H1 (cell line): Measurements from ENCODE around the gene TP53BP2.

Experiments used
- CEBPB ChIP-seq: IDR thresholded peaks from 2 replicates; pipeline ENCODE4 v1.6.1; 2012; ENCODE audit warnings: low read depth, low read length
- CREB1 ChIP-seq: IDR thresholded peaks from 2 replicates; pipeline ENCODE4 v1.6.1; 2012; ENCODE audit warnings: inconsistent platforms
- CTCF ChIP-seq, 3 experiments: IDR thresholded peaks; 1 replicate in 2 of 3; 2 replicates in 1 of 3; pipeline versions ENCODE4 v1.5.1 to v1.6.1; 2011; ENCODE audit warnings: low read length in 3 of 3, mild to moderate bottlenecking in 3 of 3, inconsistent platforms in 2 of 3, low read depth in 1 of 3, moderate library complexity in 1 of 3; ENCODE audit not compliant: insufficient read depth in 1 of 3; ENCODE audit errors: control extremely low read depth in 1 of 3
- EZH2 ChIP-seq: fragments of 200-600 bp; sonication (generic); IDR thresholded peaks from 2 replicates; pipeline ENCODE4 v1.7.1; 2012; ENCODE audit warnings: low read depth, mild to moderate bottlenecking, moderate library complexity, low read length, inconsistent platforms; ENCODE audit not compliant: severe bottlenecking
- GTF2F1 ChIP-seq: IDR thresholded peaks from 2 replicates; pipeline ENCODE4 v1.6.1; 2012; ENCODE audit warnings: low read depth, low read length, improper control_type of control experiment, borderline replicate concordance
- POLR2A ChIP-seq, 2 experiments: IDR thresholded peaks; 1 replicate in 1 of 2; 2 replicates in 1 of 2; pipeline ENCODE4 v1.6.1; 2011; ENCODE audit warnings: low read depth in 2 of 2, low read length in 2 of 2, mild to moderate bottlenecking in 2 of 2; ENCODE audit errors: control extremely low read depth in 1 of 2
- POLR2AphosphoS5 ChIP-seq: IDR thresholded peaks from 2 replicates; pipeline ENCODE4 v1.6.1; 2011; ENCODE audit warnings: low read depth, low read length
- SAP30 ChIP-seq: fragments of 300-600 bp; sonication (generic); IDR thresholded peaks from 2 replicates; pipeline ENCODE4 v1.7.1; 2012; ENCODE audit warnings: low read length, moderate library complexity, mild to moderate bottlenecking, inconsistent platforms; ENCODE audit not compliant: insufficient read depth, insufficient replicate concordance
- SIN3A ChIP-seq, 2 experiments: IDR thresholded peaks in 1 of 2; conservative IDR thresholded peaks in 1 of 2; 2 replicates each; pipeline ENCODE4 v1.6.1; 2011 to 2012; ENCODE audit warnings: low read length in 2 of 2, improper control_type of control experiment in 1 of 2, low read depth in 1 of 2, mild to moderate bottlenecking in 1 of 2
- SUZ12 ChIP-seq: fragments of 200-600 bp; sonication (generic); IDR thresholded peaks from 2 replicates; pipeline ENCODE4 v1.6.1; 2012; ENCODE audit warnings: mild to moderate bottlenecking, inconsistent platforms, low read length, moderate library complexity, mixed read lengths
- TBP ChIP-seq: IDR thresholded peaks from 2 replicates; pipeline ENCODE4 v1.6.1; 2011; ENCODE audit warnings: low read depth, low read length, improper control_type of control experiment
- YY1 ChIP-seq: IDR thresholded peaks from 2 replicates; pipeline ENCODE4 v1.6.1; 2011; ENCODE audit warnings: low read depth, mild to moderate bottlenecking, low read length

- TF ChIP-seq CTCF (IDR thresholded peaks at IDR 0.05; ENCODE audit: control extremely low read depth in 1 of 3, insufficient read depth in 1 of 3, low read depth in 1 of 3, low read length in 3 of 3) (no peak), GTF2F1 (no peak), EZH2 (no peak), SIN3A (conservative IDR thresholded peaks at IDR 0.05 in 1 of 2, IDR thresholded peaks at IDR 0.05 in 1 of 2; ENCODE audit: low read depth in 1 of 2, low read length in 2 of 2) (no peak), SAP30 (no peak), POLR2A (IDR thresholded peaks at IDR 0.05; ENCODE audit: control extremely low read depth in 1 of 2, low read depth in 2 of 2, low read length in 2 of 2) (no peak), YY1 (no peak), CREB1 (no peak), SUZ12 (no peak), CEBPB (no peak), TBP (no peak), POLR2AphosphoS5 (no peak)
These were observed 16.2 kb upstream of the TP53BP2 start for GRCh38 chr1:223861904-223862303.
